Spleen (tissue), 7 donors: ENCODE results near the gene SPNS2.

Experiments used
- POLR2A ChIP-seq, 3 donors: fragments of 450-650 bp; IDR thresholded peaks; one replicate each; pipeline ENCODE4 v1.5.1; 2017; ENCODE audit warnings: antibody characterized with exemption in 3 of 3, mild to moderate bottlenecking in 1 of 3
- POLR2AphosphoS5 ChIP-seq, 3 donors: sonication (generic); formaldehyde crosslinking; IDR thresholded peaks; one replicate each; pipeline ENCODE4 v1.5.1; 2017; ENCODE audit warnings: antibody characterized with exemption in 3 of 3
- TF ChIP-seq, protein P1 (sequence below), 11 experiments: fragments of 200-600 bp in 7 of 11; fragments of 450-650 bp in 4 of 11; sonication (generic) in 4 of 11; IDR thresholded peaks in 8 of 11; conservative IDR thresholded peaks in 3 of 11; 1 replicate in 7 of 11; 2 replicates in 4 of 11; pipeline versions ENCODE4 v1.4.0 to v1.8.0; 2016 to 2021; ENCODE audit warnings: antibody characterized with exemption in 11 of 11, inconsistent platforms in 4 of 11, mild to moderate bottlenecking in 1 of 11
- donor health status: DM: no; HTN: no; CAD: no; lungs with moderate emphysema.
- donor health status: DM: no; HTN: no; CAD: no.
- donor health status: DM: no; HTN: no; CAD: no.

- TF ChIP-seq, protein P1, sequence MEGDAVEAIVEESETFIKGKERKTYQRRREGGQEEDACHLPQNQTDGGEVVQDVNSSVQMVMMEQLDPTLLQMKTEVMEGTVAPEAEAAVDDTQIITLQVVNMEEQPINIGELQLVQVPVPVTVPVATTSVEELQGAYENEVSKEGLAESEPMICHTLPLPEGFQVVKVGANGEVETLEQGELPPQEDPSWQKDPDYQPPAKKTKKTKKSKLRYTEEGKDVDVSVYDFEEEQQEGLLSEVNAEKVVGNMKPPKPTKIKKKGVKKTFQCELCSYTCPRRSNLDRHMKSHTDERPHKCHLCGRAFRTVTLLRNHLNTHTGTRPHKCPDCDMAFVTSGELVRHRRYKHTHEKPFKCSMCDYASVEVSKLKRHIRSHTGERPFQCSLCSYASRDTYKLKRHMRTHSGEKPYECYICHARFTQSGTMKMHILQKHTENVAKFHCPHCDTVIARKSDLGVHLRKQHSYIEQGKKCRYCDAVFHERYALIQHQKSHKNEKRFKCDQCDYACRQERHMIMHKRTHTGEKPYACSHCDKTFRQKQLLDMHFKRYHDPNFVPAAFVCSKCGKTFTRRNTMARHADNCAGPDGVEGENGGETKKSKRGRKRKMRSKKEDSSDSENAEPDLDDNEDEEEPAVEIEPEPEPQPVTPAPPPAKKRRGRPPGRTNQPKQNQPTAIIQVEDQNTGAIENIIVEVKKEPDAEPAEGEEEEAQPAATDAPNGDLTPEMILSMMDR (IDR thresholded peaks at IDR 0.05 in 8 of 11, conservative IDR thresholded peaks at IDR 0.05 in 3 of 11) = no peak
- TF ChIP-seq POLR2AphosphoS5 (IDR thresholded peaks at IDR 0.05) = peak in 1 of 3 donors; percentile 35
- TF ChIP-seq POLR2A (IDR thresholded peaks at IDR 0.05) = no peak
Measured at GRCh38 chr17:4542726-4543191, 44.1 kb downstream of the SPNS2 start.
